Activated CD8-positive, alpha-beta memory T cell treated with anti-CD3 and anti-CD28 coated beads, Interleukin-2, amount 50 U/mL, for 1 hour (primary cell): ENCODE measurements around the gene CISTR.
"Not testable (repeated sequence)": the region's sequence is repeated elsewhere in the genome, so short reads cannot be mapped to it uniquely, and the experiment has no call there.

Source experiments
- DNase-seq: peaks from one replicate; pipeline ENCODE4 v3.0.0-alpha.2; 2020; ENCODE audit errors: extremely low read depth

The CISTR gene

GRCh38 chr12:53762793-53763192 is 11.0 kb upstream of the CISTR start:
- not testable (repeated sequence) for DNase-seq

- no peak for DNase-seq
Measured at GRCh38 chr12:53761306-53761705, 9.5 kb upstream of the CISTR start.

- no peak for DNase-seq
Measured at GRCh38 chr12:53759261-53759660, 7.5 kb upstream of the CISTR start.

- no peak for DNase-seq
Measured at GRCh38 chr12:53758730-53759103, 6.9 kb upstream of the CISTR start.

- no peak for DNase-seq
Measured at GRCh38 chr12:53758081-53758729, 6.4 kb upstream of the CISTR start.

GRCh38 chr12:53757101-53757770 is 5.5 kb upstream of the CISTR start:
- DNase-seq: peak; percentile 27

GRCh38 chr12:53756300-53757100 is 4.7 kb upstream of the CISTR start:
- DNase-seq: no peak

- DNase-seq: no peak
Measured at GRCh38 chr12:53755893-53756292, 4.1 kb upstream of the CISTR start.

GRCh38 chr12:53755451-53755891 is 3.7 kb upstream of the CISTR start:
- DNase-seq: no peak

- no peak for DNase-seq
Measured at GRCh38 chr12:53754633-53755264, 3.0 kb upstream of the CISTR start.

- DNase-seq: no peak
Measured at GRCh38 chr12:53754188-53754585, 2.4 kb upstream of the CISTR start.

GRCh38 chr12:53752621-53753020 is 842 bp upstream of the CISTR start:
- no peak for DNase-seq

GRCh38 chr12:53752192-53752601 is 418 bp upstream of the CISTR start:
- DNase-seq: no peak

- DNase-seq: no peak
Measured at GRCh38 chr12:53750812-53751335, 905 bp downstream of the CISTR start.

- no peak for DNase-seq
Measured at GRCh38 chr12:53749986-53750811, 1.6 kb downstream of the CISTR start.

GRCh38 chr12:53748072-53748840 is 3.5 kb downstream of the CISTR start:
- DNase-seq: no peak

- DNase-seq: no peak
Measured at GRCh38 chr12:53747095-53747494, 4.7 kb downstream of the CISTR start.

GRCh38 chr12:53746592-53747092 is 5.1 kb downstream of the CISTR start:
- DNase-seq: peak; percentile 65

- no peak for DNase-seq
Measured at GRCh38 chr12:53744751-53745150, 7.0 kb downstream of the CISTR start.

GRCh38 chr12:53744130-53744441 is 7.7 kb downstream of the CISTR start:
- no peak for DNase-seq
